Endothelial cell of umbilical vein (primary cell): Measurements from ENCODE around the gene IPO11.

Experiments used
- CTCF ChIP-seq, 2 donors: IDR thresholded peaks; 1 replicate in 1 of 2; 2 replicates in 1 of 2; pipeline ENCODE4 v1.5.1; 2011; ENCODE audit warnings: low read length in 2 of 2, mild to moderate bottlenecking in 2 of 2, moderate library complexity in 2 of 2, control low read depth in 1 of 2, inconsistent platforms in 1 of 2, low read depth in 1 of 2; ENCODE audit not compliant: insufficient read depth in 1 of 2; ENCODE audit errors: extremely low read depth in 1 of 2
- MYC ChIP-seq: IDR thresholded peaks from one replicate; pipeline ENCODE4 v1.6.1; 2011; ENCODE audit warnings: mild to moderate bottlenecking, low read depth, low read length
- POLR2A ChIP-seq: IDR thresholded peaks from 2 replicates; pipeline ENCODE4 v1.6.1; 2012; ENCODE audit warnings: low read depth, mild to moderate bottlenecking, control low read depth, low read length
- POLR2AphosphoS5 ChIP-seq: IDR thresholded peaks from 2 replicates; pipeline ENCODE4 v1.6.1; 2012; ENCODE audit warnings: low read depth, mild to moderate bottlenecking, control low read depth, low read length, moderate library complexity; ENCODE audit not compliant: insufficient read depth

GRCh38 chr5:62608529-62609511 lies 196.3 kb downstream of the IPO11 start:
- no peak for TF ChIP-seq MYC
- TF ChIP-seq CTCF (IDR thresholded peaks at IDR 0.05; ENCODE audit: extremely low read depth in 1 of 2, insufficient read depth in 1 of 2, low read depth in 1 of 2, low read length in 2 of 2) = no peak
- no peak for TF ChIP-seq POLR2A
- no peak for TF ChIP-seq POLR2AphosphoS5
